ENCODE data around the gene PPP1R12B.

The PPP1R12B gene

GRCh38 chr1:202625416-202626360 is 277.2 kb downstream of the PPP1R12B start (continued):
- peak; percentile 90; the same call in 1 of the 2 replicates for TF ChIP-seq ZNF394 (tag by site-specific recombination; IDR thresholded peaks at IDR 0.05; ENCODE audit: borderline replicate concordance)
- TF ChIP-seq ZNF701 (tag by site-specific recombination; IDR thresholded peaks at IDR 0.05), result no peak
- TF ChIP-seq ZNF223 (tag by site-specific recombination; IDR thresholded peaks at IDR 0.05), result no peak
- TF ChIP-seq GLIS1 (tag by site-specific recombination; IDR thresholded peaks at IDR 0.05), result peak; percentile 71
- TF ChIP-seq YY1 (tag by site-specific recombination; IDR thresholded peaks at IDR 0.05), result no peak
- no peak for TF ChIP-seq TSHZ1 (tag by site-specific recombination; IDR thresholded peaks at IDR 0.05; ENCODE audit: borderline replicate concordance)
- TF ChIP-seq PRDM4 (tag by site-specific recombination; IDR thresholded peaks at IDR 0.05), result no peak
- TF ChIP-seq ZNF692 (tag by site-specific recombination; IDR thresholded peaks at IDR 0.05), result no peak
- TF ChIP-seq ZSCAN18 (tag by site-specific recombination; IDR thresholded peaks at IDR 0.05), result no peak
- no peak for TF ChIP-seq ZNF843 (tag by site-specific recombination; IDR thresholded peaks at IDR 0.05)
- TF ChIP-seq SCRT2 (tag by site-specific recombination; IDR thresholded peaks at IDR 0.05), result no peak
- no peak for TF ChIP-seq ZBTB21 (tag by site-specific recombination; IDR thresholded peaks at IDR 0.05)
- no peak for TF ChIP-seq ZNF174 (tag by site-specific recombination; IDR thresholded peaks at IDR 0.05)
- TF ChIP-seq ZNF280D (tag by site-specific recombination; IDR thresholded peaks at IDR 0.05), result no peak
- TF ChIP-seq ZNF747 (tag by site-specific recombination; IDR thresholded peaks at IDR 0.05), result no peak
- TF ChIP-seq ZNF658 (tag by site-specific recombination; IDR thresholded peaks at IDR 0.05), result no peak
- no peak for TF ChIP-seq ZNF433 (tag by site-specific recombination; IDR thresholded peaks at IDR 0.05; ENCODE audit: low read depth)
- peak; percentile 95 for TF ChIP-seq EGR2 (tag by site-specific recombination; IDR thresholded peaks at IDR 0.05; ENCODE audit: low read depth)
- no peak for TF ChIP-seq ZBTB1 (tag by site-specific recombination; IDR thresholded peaks at IDR 0.05)
- no peak for TF ChIP-seq ZNF501 (tag by site-specific recombination; IDR thresholded peaks at IDR 0.05)
- TF ChIP-seq WT1 (tag by site-specific recombination; IDR thresholded peaks at IDR 0.05), result no peak
- no peak for TF ChIP-seq ZNF555 (tag by site-specific recombination; conservative IDR thresholded peaks at IDR 0.05)
- TF ChIP-seq ZEB2 (tag by site-specific recombination; IDR thresholded peaks at IDR 0.05), result no peak
- peak; percentile 38; the same call in 1 of the 2 replicates for TF ChIP-seq PATZ1 (tag by site-specific recombination; IDR thresholded peaks at IDR 0.05)
- TF ChIP-seq ZNF529 (tag by site-specific recombination; IDR thresholded peaks at IDR 0.05; ENCODE audit: insufficient replicate concordance), result no peak
